Measurements from ENCODE around the gene GALNT9.

Gene GALNT9

GRCh38 chr12:132375747-132376463 is 46.5 kb upstream of the GALNT9 start:
- H3K27me3 ChIP-seq (ENCODE audit: insufficient read depth, low read length, poor library complexity): peaks cover 3% of the 10 kb centered on the region
- H3K4me2 ChIP-seq (ENCODE audit: insufficient read depth, low read length): no peak overlapping the region

GRCh38 chr12:132374612-132375445 is 45.4 kb upstream of the GALNT9 start:
- Histone ChIP-seq H3K27ac (ENCODE audit: low read length) (no peak overlapping the region), H3K4me2 (ENCODE audit: insufficient read depth, low read length) (no peak overlapping the region), H3K4me3 (ENCODE audit: low read depth in 1 of 2, low read length in 2 of 2) (no peak overlapping the region), H4K20me1 (ENCODE audit: insufficient read depth, low read length) (no peaks in the 10 kb centered on the region), H3K9ac (ENCODE audit: low read depth, low read length) (no peak overlapping the region), H3K36me3 (ENCODE audit: insufficient read depth, low read length) (no peaks in the 10 kb centered on the region), H3K4me1 (ENCODE audit: insufficient read depth, low read length) (no peaks in the 10 kb centered on the region), H3K27me3 (ENCODE audit: insufficient read depth, low read length, poor library complexity) (peaks cover 3% of the 10 kb centered on the region), H3K9me3 (ENCODE audit: insufficient read depth, low read length, severe bottlenecking) (no peaks in the 10 kb centered on the region), H3K79me2 (ENCODE audit: insufficient read depth, low read length) (no peaks in the 10 kb centered on the region), H2AFZ (ENCODE audit: low read depth, low read length) (no peak overlapping the region)
- TF ChIP-seq EZH2 (IDR thresholded peaks at IDR 0.05; ENCODE audit: borderline replicate concordance, low read depth, low read length, severe bottlenecking): no peak
- no peak for TF ChIP-seq CTCF (IDR thresholded peaks at IDR 0.05; ENCODE audit: borderline replicate concordance, extremely low read depth, low read length, poor library complexity, severe bottlenecking)
- ATAC-seq (ENCODE audit: insufficient read depth, low read depth): no peak
- DNase-seq: no peak

More at GRCh38 chr12:132375747-132376463, 46.5 kb upstream of the GALNT9 start:
- Histone ChIP-seq H2AFZ (ENCODE audit: low read depth, low read length) (no peak overlapping the region), H4K20me1 (ENCODE audit: insufficient read depth, low read length) (no peaks in the 10 kb centered on the region), H3K4me3 (ENCODE audit: low read depth in 1 of 2, low read length in 2 of 2) (no peak overlapping the region), H3K9ac (ENCODE audit: low read depth, low read length) (no peak overlapping the region), H3K27ac (ENCODE audit: low read length) (no peak overlapping the region), H3K9me3 (ENCODE audit: insufficient read depth, low read length, severe bottlenecking) (no peaks in the 10 kb centered on the region), H3K4me1 (ENCODE audit: insufficient read depth, low read length) (no peaks in the 10 kb centered on the region), H3K79me2 (ENCODE audit: insufficient read depth, low read length) (no peaks in the 10 kb centered on the region), H3K36me3 (ENCODE audit: insufficient read depth, low read length) (no peaks in the 10 kb centered on the region)
- DNase-seq: no peak
- no peak for ATAC-seq (ENCODE audit: insufficient read depth, low read depth)
- TF ChIP-seq CTCF (IDR thresholded peaks at IDR 0.05; ENCODE audit: borderline replicate concordance, extremely low read depth, low read length, poor library complexity, severe bottlenecking): no peak
- TF ChIP-seq EZH2 (IDR thresholded peaks at IDR 0.05; ENCODE audit: borderline replicate concordance, low read depth, low read length, severe bottlenecking): no peak

GRCh38 chr12:132373901-132374611 is 44.7 kb upstream of the GALNT9 start:
- Histone ChIP-seq H3K27ac (ENCODE audit: low read length) (no peak overlapping the region), H3K36me3 (ENCODE audit: insufficient read depth, low read length) (no peaks in the 10 kb centered on the region), H3K4me1 (ENCODE audit: insufficient read depth, low read length) (no peaks in the 10 kb centered on the region), H3K4me2 (ENCODE audit: insufficient read depth, low read length) (no peak overlapping the region), H4K20me1 (ENCODE audit: insufficient read depth, low read length) (no peaks in the 10 kb centered on the region), H2AFZ (ENCODE audit: low read depth, low read length) (no peak overlapping the region), H3K9me3 (ENCODE audit: insufficient read depth, low read length, severe bottlenecking) (no peaks in the 10 kb centered on the region), H3K79me2 (ENCODE audit: insufficient read depth, low read length) (no peaks in the 10 kb centered on the region), H3K9ac (ENCODE audit: low read depth, low read length) (no peak overlapping the region), H3K4me3 (ENCODE audit: low read depth in 1 of 2, low read length in 2 of 2) (no peak overlapping the region), H3K27me3 (ENCODE audit: insufficient read depth, low read length, poor library complexity) (peaks cover 3% of the 10 kb centered on the region)
- no peak for ATAC-seq (ENCODE audit: insufficient read depth, low read depth)
- TF ChIP-seq CTCF (IDR thresholded peaks at IDR 0.05; ENCODE audit: borderline replicate concordance, extremely low read depth, low read length, poor library complexity, severe bottlenecking): no peak
- no peak for TF ChIP-seq EZH2 (IDR thresholded peaks at IDR 0.05; ENCODE audit: borderline replicate concordance, low read depth, low read length, severe bottlenecking)
- no peak for DNase-seq

All from DND-41 (cell line).